Measurements from ENCODE around the gene EPHB1. TPM values are rescaled to one million over a fixed set of nuclear protein-coding genes. Genes with fewer than 3 reads are reported as not detected.

Gene EPHB1
- total and polyA plus RNA-seq, 2 donors (not counting 3 experiments of a cell fraction or from before 2014, with no cell fraction given), result 1.3 to 5.2 TPM

DNA sequence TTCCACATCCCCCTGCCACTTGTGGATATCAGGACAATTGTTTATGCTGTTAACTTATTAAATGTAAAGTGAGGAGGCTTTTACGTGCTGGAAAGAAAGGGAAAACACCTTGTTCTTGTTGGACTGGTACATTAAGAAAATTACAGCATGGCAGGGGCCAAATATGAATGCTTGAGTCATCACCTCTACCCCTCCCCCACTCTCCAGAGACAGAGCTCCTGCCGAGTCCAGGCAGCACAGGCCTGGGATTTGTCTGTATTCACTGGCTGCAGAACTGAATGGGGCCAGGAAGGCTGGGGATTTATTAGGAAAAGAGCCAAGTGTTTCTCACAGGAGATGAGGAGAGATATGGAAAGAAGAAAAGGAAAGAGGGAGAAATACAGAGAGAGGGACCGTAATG, 308.9 kb downstream of the EPHB1 start:
- Histone ChIP-seq H3K27ac (ENCODE audit: insufficient read depth, low read depth, low read length) (no peak overlapping the region), H3K4me1 (ENCODE audit: control insufficient read depth, extremely low read depth, insufficient read depth, low read length) (no peaks in the 10 kb centered on the region), H3K4me2 (ENCODE audit: insufficient read depth, low read length) (no peak overlapping the region), H3K79me2 (ENCODE audit: control insufficient read depth, insufficient read depth, low read length) (no peaks in the 10 kb centered on the region), H3K4me3 (replicated peaks in 1 of 3; ENCODE audit: insufficient read depth in 1 of 3, low read depth in 1 of 3, low read length in 3 of 3) (no peak overlapping the region), H3K36me3 (ENCODE audit: control insufficient read depth in 2 of 2, extremely low read depth in 1 of 2, insufficient read depth in 2 of 2, low read length in 2 of 2) (no peaks in the 10 kb centered on the region), H3K9me1 (replicated peaks; ENCODE audit: control insufficient read depth, extremely low read depth, insufficient read depth, low read length) (no peaks in the 10 kb centered on the region), H3K27me3 (ENCODE audit: control insufficient read depth in 2 of 2, insufficient read depth in 2 of 2, low read length in 2 of 2) (no peaks in the 10 kb centered on the region), H4K20me1 (replicated peaks; ENCODE audit: control insufficient read depth, extremely low read depth, insufficient read depth, low read length) (no peaks in the 10 kb centered on the region), H3K9me3 (replicated peaks; ENCODE audit: control insufficient read depth, insufficient read depth, low read length) (no peaks in the 10 kb centered on the region), H2AFZ (ENCODE audit: low read depth, low read length) (no peak overlapping the region), H3K9ac (replicated peaks; ENCODE audit: extremely low read depth, insufficient read depth, low read length) (no peak overlapping the region)
- DNase-seq (ENCODE audit: low read depth, low spot score) (no peak), FAIRE-seq (no peak)
- intact Hi-C loops (cut with micrococcal nuclease), result no loop called here
- ChIA-PET CTCF (no interaction called here), POLR2A (no interaction called here)
- no TSS peak for BruUV-seq (replicated peaks)
- dilution Hi-C loops (cut with MboI; ENCODE audit: extremely low pct_ligation_motif_present, low sequenced_read_pairs), result no loop called here
- no peak for TF ChIP-seq FOS (IDR thresholded peaks at IDR 0.05; ENCODE audit: borderline replicate concordance, insufficient read depth, low read length)
- TF ChIP-seq GATA2 (IDR thresholded peaks at IDR 0.05; ENCODE audit: insufficient read depth, insufficient read length, low read depth, low read length), result no peak
- no peak for TF ChIP-seq EZH2 (IDR thresholded peaks at IDR 0.05; ENCODE audit: borderline replicate concordance, low read depth, low read length, severe bottlenecking)
- TF ChIP-seq POLR2AphosphoS5 (IDR thresholded peaks at IDR 0.05; ENCODE audit: insufficient read depth, low read depth, low read length), result no peak
- no peak for TF ChIP-seq POLR2A (IDR thresholded peaks at IDR 0.05; ENCODE audit: low read depth, low read length)
- no peak for TF ChIP-seq JUN (IDR thresholded peaks at IDR 0.05; ENCODE audit: borderline replicate concordance, insufficient read depth, insufficient read length, low read depth)
- no peak for TF ChIP-seq MAX (IDR thresholded peaks at IDR 0.05; ENCODE audit: insufficient read depth, insufficient read length)
- no peak for TF ChIP-seq MYC (IDR thresholded peaks at IDR 0.05; ENCODE audit: low read depth, low read length)
- TF ChIP-seq, protein P1, sequence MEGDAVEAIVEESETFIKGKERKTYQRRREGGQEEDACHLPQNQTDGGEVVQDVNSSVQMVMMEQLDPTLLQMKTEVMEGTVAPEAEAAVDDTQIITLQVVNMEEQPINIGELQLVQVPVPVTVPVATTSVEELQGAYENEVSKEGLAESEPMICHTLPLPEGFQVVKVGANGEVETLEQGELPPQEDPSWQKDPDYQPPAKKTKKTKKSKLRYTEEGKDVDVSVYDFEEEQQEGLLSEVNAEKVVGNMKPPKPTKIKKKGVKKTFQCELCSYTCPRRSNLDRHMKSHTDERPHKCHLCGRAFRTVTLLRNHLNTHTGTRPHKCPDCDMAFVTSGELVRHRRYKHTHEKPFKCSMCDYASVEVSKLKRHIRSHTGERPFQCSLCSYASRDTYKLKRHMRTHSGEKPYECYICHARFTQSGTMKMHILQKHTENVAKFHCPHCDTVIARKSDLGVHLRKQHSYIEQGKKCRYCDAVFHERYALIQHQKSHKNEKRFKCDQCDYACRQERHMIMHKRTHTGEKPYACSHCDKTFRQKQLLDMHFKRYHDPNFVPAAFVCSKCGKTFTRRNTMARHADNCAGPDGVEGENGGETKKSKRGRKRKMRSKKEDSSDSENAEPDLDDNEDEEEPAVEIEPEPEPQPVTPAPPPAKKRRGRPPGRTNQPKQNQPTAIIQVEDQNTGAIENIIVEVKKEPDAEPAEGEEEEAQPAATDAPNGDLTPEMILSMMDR (IDR thresholded peaks at IDR 0.05; ENCODE audit: extremely low read depth in 1 of 2, insufficient read depth in 1 of 2, low read depth in 1 of 2, low read length in 2 of 2), result no peak
